ACHN (cell line): Measurements from ENCODE around the gene WDR5.

Experiments used
- DNase-seq: peaks from one replicate; pipeline ENCODE4 v3.0.0-alpha.2; 2015
- in situ Hi-C: cut with HindIII; loops from 2 replicates; pipeline ENCODE4 v1.10.0; 2017; ENCODE audit warnings: low sequenced_read_pairs, low pct_ligation_motif_present, low pct_unique_long_range_greater_than_20kb

Gene WDR5

GRCh38 chr9:134155812-134156377, 20.0 kb downstream of the WDR5 start:
- in situ Hi-C loops, result no loop called here
- no peak for DNase-seq

- in situ Hi-C loops, result no loop called here
- no peak for DNase-seq
Measured at GRCh38 chr9:134156564-134157377, 20.9 kb downstream of the WDR5 start.

- DNase-seq, result no peak
- in situ Hi-C loops, result no loop called here
Measured at GRCh38 chr9:134157378-134157885, 21.6 kb downstream of the WDR5 start.

GRCh38 chr9:134158242-134158641, 22.4 kb downstream of the WDR5 start:
- in situ Hi-C loops, result no loop called here
- DNase-seq, result no peak

- in situ Hi-C loops, result no loop called here
- DNase-seq, result no peak
Measured at GRCh38 chr9:134158753-134159392, 23.0 kb downstream of the WDR5 start.

GRCh38 chr9:134159566-134160245, 23.8 kb downstream of the WDR5 start:
- no peak for DNase-seq
- in situ Hi-C loops, result no loop called here

- DNase-seq, result no peak
- in situ Hi-C loops, result no loop called here
Measured at GRCh38 chr9:134161647-134162046, 25.8 kb downstream of the WDR5 start.

- DNase-seq, result no peak
- in situ Hi-C loops, result no loop called here
Measured at GRCh38 chr9:134162212-134162775, 26.4 kb downstream of the WDR5 start.

GRCh38 chr9:134162926-134163370, 27.1 kb downstream of the WDR5 start:
- in situ Hi-C loops, result no loop called here
- no peak for DNase-seq

- no peak for DNase-seq
- in situ Hi-C loops, result no loop called here
Measured at GRCh38 chr9:134163371-134164196, 27.7 kb downstream of the WDR5 start.

- no peak for DNase-seq
- in situ Hi-C loops, result no loop called here
Measured at GRCh38 chr9:134164879-134165278, 29.0 kb downstream of the WDR5 start.

GRCh38 chr9:134165357-134166315, 29.8 kb downstream of the WDR5 start:
- peak; percentile 9 for DNase-seq
- in situ Hi-C loops, result no loop called here

- in situ Hi-C loops, result no loop called here
- no peak for DNase-seq
Measured at GRCh38 chr9:134166374-134166773, 30.5 kb downstream of the WDR5 start.

- no peak for DNase-seq
- in situ Hi-C loops, result no loop called here
Measured at GRCh38 chr9:134167530-134167931, 31.6 kb downstream of the WDR5 start.

- in situ Hi-C loops, result no loop called here
- DNase-seq, result no peak
Measured at GRCh38 chr9:134168757-134169550, 33.1 kb downstream of the WDR5 start.

GRCh38 chr9:134169724-134170401, 34.0 kb downstream of the WDR5 start:
- in situ Hi-C loops, result no loop called here

More at GRCh38 chr9:134169724-134170401, 34.0 kb downstream of the WDR5 start:
- no peak for DNase-seq
